Measurements from ENCODE around the gene WWOX. TPM values are rescaled to one million over a fixed set of nuclear protein-coding genes. Genes with fewer than 3 reads are reported as not detected.

The WWOX gene
- total and polyA plus RNA-seq, 2 of the 13 experiments (the other 11 are each of a cell fraction or from before 2014, with no cell fraction given): 9.1 to 37.4 TPM

DNA sequence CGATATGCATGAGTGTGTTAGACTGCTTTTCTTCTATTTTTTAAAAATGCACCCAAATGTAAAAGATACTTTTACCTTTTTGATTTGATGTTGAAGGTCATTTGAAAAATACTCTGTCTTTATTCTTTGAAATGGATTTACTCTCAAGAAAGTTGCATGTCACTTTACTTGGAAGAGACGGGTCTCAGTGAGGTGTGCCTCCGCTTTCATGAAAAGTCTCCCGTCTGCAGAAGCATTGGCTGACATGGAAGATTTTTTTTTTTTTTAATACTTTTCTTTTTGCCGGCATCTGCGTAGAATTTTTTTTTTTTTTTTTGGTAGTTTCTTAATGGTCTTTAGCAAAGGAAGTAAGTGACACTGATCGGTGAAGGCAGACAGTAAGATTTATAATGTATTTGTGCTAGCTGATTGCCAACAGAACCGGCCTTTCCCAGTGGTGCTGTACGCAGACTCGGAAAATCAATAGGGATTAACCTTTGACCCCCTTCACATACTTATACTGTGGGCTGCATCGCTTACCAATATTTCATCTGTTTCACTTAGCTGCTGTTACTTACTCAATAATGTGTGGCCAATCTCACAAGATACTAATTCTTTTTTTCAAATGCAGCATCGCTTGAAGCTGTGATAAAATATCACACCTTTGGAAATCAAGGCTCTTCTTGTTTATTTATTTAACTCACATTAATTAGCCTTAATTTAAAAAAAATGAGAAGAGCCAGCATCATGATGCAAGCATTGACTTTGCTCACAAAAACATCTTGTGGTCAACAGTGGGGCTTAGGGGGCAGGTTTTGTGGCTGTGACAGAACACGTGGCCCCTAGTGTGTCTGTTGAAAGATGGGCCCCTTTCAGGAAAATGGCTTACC is 383.9 kb downstream of the WWOX start (continued):
- TF ChIP-seq, protein P1, sequence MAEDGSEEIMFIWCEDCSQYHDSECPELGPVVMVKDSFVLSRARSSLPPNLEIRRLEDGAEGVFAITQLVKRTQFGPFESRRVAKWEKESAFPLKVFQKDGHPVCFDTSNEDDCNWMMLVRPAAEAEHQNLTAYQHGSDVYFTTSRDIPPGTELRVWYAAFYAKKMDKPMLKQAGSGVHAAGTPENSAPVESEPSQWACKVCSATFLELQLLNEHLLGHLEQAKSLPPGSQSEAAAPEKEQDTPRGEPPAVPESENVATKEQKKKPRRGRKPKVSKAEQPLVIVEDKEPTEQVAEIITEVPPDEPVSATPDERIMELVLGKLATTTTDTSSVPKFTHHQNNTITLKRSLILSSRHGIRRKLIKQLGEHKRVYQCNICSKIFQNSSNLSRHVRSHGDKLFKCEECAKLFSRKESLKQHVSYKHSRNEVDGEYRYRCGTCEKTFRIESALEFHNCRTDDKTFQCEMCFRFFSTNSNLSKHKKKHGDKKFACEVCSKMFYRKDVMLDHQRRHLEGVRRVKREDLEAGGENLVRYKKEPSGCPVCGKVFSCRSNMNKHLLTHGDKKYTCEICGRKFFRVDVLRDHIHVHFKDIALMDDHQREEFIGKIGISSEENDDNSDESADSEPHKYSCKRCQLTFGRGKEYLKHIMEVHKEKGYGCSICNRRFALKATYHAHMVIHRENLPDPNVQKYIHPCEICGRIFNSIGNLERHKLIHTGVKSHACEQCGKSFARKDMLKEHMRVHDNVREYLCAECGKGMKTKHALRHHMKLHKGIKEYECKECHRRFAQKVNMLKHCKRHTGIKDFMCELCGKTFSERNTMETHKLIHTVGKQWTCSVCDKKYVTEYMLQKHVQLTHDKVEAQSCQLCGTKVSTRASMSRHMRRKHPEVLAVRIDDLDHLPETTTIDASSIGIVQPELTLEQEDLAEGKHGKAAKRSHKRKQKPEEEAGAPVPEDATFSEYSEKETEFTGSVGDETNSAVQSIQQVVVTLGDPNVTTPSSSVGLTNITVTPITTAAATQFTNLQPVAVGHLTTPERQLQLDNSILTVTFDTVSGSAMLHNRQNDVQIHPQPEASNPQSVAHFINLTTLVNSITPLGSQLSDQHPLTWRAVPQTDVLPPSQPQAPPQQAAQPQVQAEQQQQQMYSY (CRISPR knock-in tag; IDR thresholded peaks at IDR 0.05): no peak
- TF ChIP-seq, protein P2, sequence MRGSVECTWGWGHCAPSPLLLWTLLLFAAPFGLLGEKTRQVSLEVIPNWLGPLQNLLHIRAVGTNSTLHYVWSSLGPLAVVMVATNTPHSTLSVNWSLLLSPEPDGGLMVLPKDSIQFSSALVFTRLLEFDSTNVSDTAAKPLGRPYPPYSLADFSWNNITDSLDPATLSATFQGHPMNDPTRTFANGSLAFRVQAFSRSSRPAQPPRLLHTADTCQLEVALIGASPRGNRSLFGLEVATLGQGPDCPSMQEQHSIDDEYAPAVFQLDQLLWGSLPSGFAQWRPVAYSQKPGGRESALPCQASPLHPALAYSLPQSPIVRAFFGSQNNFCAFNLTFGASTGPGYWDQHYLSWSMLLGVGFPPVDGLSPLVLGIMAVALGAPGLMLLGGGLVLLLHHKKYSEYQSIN (CRISPR knock-in tag; IDR thresholded peaks at IDR 0.05; ENCODE audit: borderline replicate concordance): no peak
- TF ChIP-seq FOXA1 (IDR thresholded peaks at IDR 0.05): no peak
- TF ChIP-seq FOXA1 (CRISPR knock-in tag; IDR thresholded peaks at IDR 0.05): peak; percentile 38; the same call in 1 of the 2 replicates
- TF ChIP-seq SOX6 (IDR thresholded peaks at IDR 0.05): no peak
- peak; percentile 91 for TF ChIP-seq SOX6 (CRISPR knock-in tag; IDR thresholded peaks at IDR 0.05)
- no peak for TF ChIP-seq MAF1 (CRISPR knock-in tag; IDR thresholded peaks at IDR 0.05; ENCODE audit: borderline replicate concordance)
- no peak for TF ChIP-seq HNRNPLL (IDR thresholded peaks at IDR 0.05; ENCODE audit: low read depth, low read length, poor library complexity, severe bottlenecking)
- no peak for TF ChIP-seq NFYC (CRISPR knock-in tag; IDR thresholded peaks at IDR 0.05)
- TF ChIP-seq, protein P3, sequence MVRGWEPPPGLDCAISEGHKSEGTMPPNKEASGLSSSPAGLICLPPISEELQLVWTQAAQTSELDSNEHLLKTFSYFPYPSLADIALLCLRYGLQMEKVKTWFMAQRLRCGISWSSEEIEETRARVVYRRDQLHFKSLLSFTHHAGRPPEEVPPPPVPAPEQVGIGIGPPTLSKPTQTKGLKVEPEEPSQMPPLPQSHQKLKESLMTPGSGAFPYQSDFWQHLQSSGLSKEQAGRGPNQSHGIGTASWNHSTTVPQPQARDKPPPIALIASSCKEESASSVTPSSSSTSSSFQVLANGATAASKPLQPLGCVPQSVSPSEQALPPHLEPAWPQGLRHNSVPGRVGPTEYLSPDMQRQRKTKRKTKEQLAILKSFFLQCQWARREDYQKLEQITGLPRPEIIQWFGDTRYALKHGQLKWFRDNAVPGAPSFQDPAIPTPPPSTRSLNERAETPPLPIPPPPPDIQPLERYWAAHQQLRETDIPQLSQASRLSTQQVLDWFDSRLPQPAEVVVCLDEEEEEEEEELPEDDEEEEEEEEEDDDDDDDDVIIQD (CRISPR knock-in tag; IDR thresholded peaks at IDR 0.05; ENCODE audit: low read depth): peak; percentile 86
- no peak for TF ChIP-seq PLRG1 (conservative IDR thresholded peaks at IDR 0.05)
- no peak for TF ChIP-seq ZNF546 (CRISPR knock-in tag; conservative IDR thresholded peaks at IDR 0.05)
- TF ChIP-seq, protein P4, sequence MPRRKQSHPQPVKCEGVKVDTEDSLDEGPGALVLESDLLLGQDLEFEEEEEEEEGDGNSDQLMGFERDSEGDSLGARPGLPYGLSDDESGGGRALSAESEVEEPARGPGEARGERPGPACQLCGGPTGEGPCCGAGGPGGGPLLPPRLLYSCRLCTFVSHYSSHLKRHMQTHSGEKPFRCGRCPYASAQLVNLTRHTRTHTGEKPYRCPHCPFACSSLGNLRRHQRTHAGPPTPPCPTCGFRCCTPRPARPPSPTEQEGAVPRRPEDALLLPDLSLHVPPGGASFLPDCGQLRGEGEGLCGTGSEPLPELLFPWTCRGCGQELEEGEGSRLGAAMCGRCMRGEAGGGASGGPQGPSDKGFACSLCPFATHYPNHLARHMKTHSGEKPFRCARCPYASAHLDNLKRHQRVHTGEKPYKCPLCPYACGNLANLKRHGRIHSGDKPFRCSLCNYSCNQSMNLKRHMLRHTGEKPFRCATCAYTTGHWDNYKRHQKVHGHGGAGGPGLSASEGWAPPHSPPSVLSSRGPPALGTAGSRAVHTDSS (CRISPR knock-in tag; conservative IDR thresholded peaks at IDR 0.05): no peak
- 0 out of 2 replicates have a peak, but pooled peaks have one; percentile 34 for TF ChIP-seq KDM5A (IDR thresholded peaks at IDR 0.05; ENCODE audit: borderline replicate concordance, low read length)
- no peak for TF ChIP-seq PHF20 (CRISPR knock-in tag; IDR thresholded peaks at IDR 0.05)
- TF ChIP-seq, protein P5, sequence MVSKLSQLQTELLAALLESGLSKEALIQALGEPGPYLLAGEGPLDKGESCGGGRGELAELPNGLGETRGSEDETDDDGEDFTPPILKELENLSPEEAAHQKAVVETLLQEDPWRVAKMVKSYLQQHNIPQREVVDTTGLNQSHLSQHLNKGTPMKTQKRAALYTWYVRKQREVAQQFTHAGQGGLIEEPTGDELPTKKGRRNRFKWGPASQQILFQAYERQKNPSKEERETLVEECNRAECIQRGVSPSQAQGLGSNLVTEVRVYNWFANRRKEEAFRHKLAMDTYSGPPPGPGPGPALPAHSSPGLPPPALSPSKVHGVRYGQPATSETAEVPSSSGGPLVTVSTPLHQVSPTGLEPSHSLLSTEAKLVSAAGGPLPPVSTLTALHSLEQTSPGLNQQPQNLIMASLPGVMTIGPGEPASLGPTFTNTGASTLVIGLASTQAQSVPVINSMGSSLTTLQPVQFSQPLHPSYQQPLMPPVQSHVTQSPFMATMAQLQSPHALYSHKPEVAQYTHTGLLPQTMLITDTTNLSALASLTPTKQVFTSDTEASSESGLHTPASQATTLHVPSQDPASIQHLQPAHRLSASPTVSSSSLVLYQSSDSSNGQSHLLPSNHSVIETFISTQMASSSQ (IDR thresholded peaks at IDR 0.05; ENCODE audit: low read depth): peak; percentile 77
- TF ChIP-seq, protein P5 (CRISPR knock-in tag; IDR thresholded peaks at IDR 0.05; ENCODE audit: borderline replicate concordance): peak; percentile 54; the same call in 1 of the 2 replicates
